ENCODE data around the gene NELL1. TPM values are rescaled to one million over a fixed set of nuclear protein-coding genes. Genes with fewer than 3 reads are reported as not detected.

Gene NELL1
- total RNA-seq, 2 donors from 2014 or later = 1.8 to 10.3 TPM

GRCh38 chr11:21173476-21173875 lies 504.1 kb downstream of the NELL1 start:
- no peak for DNase-seq (ENCODE audit: low spot score)
- H3K9me3 ChIP-seq = no peaks in the 10 kb centered on the region
- H3K4me1 ChIP-seq (replicated peaks) = no peaks in the 10 kb centered on the region
- H3K4me3 ChIP-seq = no peak overlapping the region
- intact Hi-C loops (cut with DNase I) = no loop called here
- no peak overlapping the region for H3K27ac ChIP-seq
- no peak for TF ChIP-seq CTCF (IDR thresholded peaks at IDR 0.05)
- TF ChIP-seq POLR2A (IDR thresholded peaks at IDR 0.05) = no peak
- TF ChIP-seq POLR2AphosphoS5 (IDR thresholded peaks at IDR 0.05) = no peak
- no peaks in the 10 kb centered on the region for H3K36me3 ChIP-seq
- H3K27me3 ChIP-seq (replicated peaks; ENCODE audit: insufficient read depth) = no peaks in the 10 kb centered on the region

DNA sequence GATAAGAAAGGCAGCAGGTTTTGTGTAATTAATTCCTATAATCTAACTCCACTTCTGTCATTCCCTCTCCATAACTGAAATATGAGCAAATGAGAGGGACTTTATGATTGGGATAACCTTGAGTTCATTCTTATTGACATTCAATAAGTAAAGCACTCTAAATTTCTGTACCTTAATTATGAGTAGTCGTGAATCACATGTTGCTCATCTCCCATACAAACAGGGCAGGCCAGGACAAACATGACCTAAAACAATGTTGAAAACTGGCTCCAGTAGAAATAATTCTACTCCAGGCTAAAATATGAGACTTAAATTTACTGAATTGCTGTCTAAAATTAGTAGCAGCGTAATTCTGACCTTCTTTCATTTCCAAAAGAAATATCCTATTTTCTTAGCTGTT lies 505.4 kb downstream of the NELL1 start:
- Histone ChIP-seq H3K36me3 (no peaks in the 10 kb centered on the region), H3K4me3 (no peak overlapping the region), H3K27ac (no peak overlapping the region), H3K9me3 (no peaks in the 10 kb centered on the region), H3K27me3 (replicated peaks; ENCODE audit: insufficient read depth) (no peaks in the 10 kb centered on the region), H3K4me1 (replicated peaks) (no peaks in the 10 kb centered on the region)
- intact Hi-C loops (cut with DNase I) = no loop called here
- TF ChIP-seq POLR2A (IDR thresholded peaks at IDR 0.05) (no peak), POLR2AphosphoS5 (IDR thresholded peaks at IDR 0.05) (no peak), CTCF (IDR thresholded peaks at IDR 0.05) (no peak)
- DNase-seq (ENCODE audit: low spot score) = no peak
- WGBS = 80% methylated on average over 2 of the region's 2 CpGs

GRCh38 chr11:21177379-21177778 lies 508.0 kb downstream of the NELL1 start:
- Histone ChIP-seq H3K27me3 (replicated peaks; ENCODE audit: insufficient read depth) (no peaks in the 10 kb centered on the region), H3K4me3 (no peak overlapping the region), H3K36me3 (no peaks in the 10 kb centered on the region), H3K9me3 (no peaks in the 10 kb centered on the region), H3K4me1 (replicated peaks) (no peaks in the 10 kb centered on the region), H3K27ac (no peak overlapping the region)
- no peak for DNase-seq (ENCODE audit: low spot score)
- WGBS = 83% methylated on average over 2 of the region's 2 CpGs
- no peak for TF ChIP-seq POLR2AphosphoS5 (IDR thresholded peaks at IDR 0.05)
- no peak for TF ChIP-seq POLR2A (IDR thresholded peaks at IDR 0.05)
- intact Hi-C loops (cut with DNase I) = no loop called here

- WGBS = 37% methylated on average over 1 of the region's 1 CpG
- H3K4me3 ChIP-seq = no peak overlapping the region
- H3K9me3 ChIP-seq = no peaks in the 10 kb centered on the region
- intact Hi-C loops (cut with DNase I) = no loop called here
- no peaks in the 10 kb centered on the region for H3K27me3 ChIP-seq (replicated peaks; ENCODE audit: insufficient read depth)
- no peaks in the 10 kb centered on the region for H3K36me3 ChIP-seq
- no peaks in the 10 kb centered on the region for H3K4me1 ChIP-seq (replicated peaks)
- no peak overlapping the region for H3K27ac ChIP-seq
- no peak for DNase-seq (ENCODE audit: low spot score)
- no peak for TF ChIP-seq CTCF (IDR thresholded peaks at IDR 0.05)
- no peak for TF ChIP-seq POLR2A (IDR thresholded peaks at IDR 0.05)
- TF ChIP-seq POLR2AphosphoS5 (IDR thresholded peaks at IDR 0.05) = no peak
Observed at GRCh38 chr11:21179770-21180169, 510.4 kb downstream of the NELL1 start.

GRCh38 chr11:21180182-21180581 lies 510.8 kb downstream of the NELL1 start:
- Histone ChIP-seq H3K4me1 (replicated peaks) (no peaks in the 10 kb centered on the region), H3K27me3 (replicated peaks; ENCODE audit: insufficient read depth) (no peaks in the 10 kb centered on the region), H3K27ac (no peak overlapping the region), H3K4me3 (no peak overlapping the region), H3K36me3 (no peaks in the 10 kb centered on the region), H3K9me3 (no peaks in the 10 kb centered on the region)
- WGBS = 30% methylated on average over 3 of the region's 3 CpGs
- intact Hi-C loops (cut with DNase I) = no loop called here
- no peak for DNase-seq (ENCODE audit: low spot score)
- TF ChIP-seq POLR2A (IDR thresholded peaks at IDR 0.05) (no peak), CTCF (IDR thresholded peaks at IDR 0.05) (no peak), POLR2AphosphoS5 (IDR thresholded peaks at IDR 0.05) (no peak)

All from prostate gland (tissue), 2 donors.